ENCODE measurements around the gene PDIA2. TPM values are rescaled to one million over a fixed set of nuclear protein-coding genes. Genes with fewer than 3 reads are reported as not detected.

Gene PDIA2
- total and polyA plus RNA-seq, 2 donors from 2014 or later = not detected

GRCh38 chr16:297832-298231 lies 14.9 kb downstream of the PDIA2 start:
- no peaks in the 10 kb centered on the region for H3K27me3 ChIP-seq (ENCODE audit: control insufficient read depth, insufficient read depth, low read length)
- no peak overlapping the region for H3K4me3 ChIP-seq (ENCODE audit: low read length in 3 of 3)
- intact Hi-C loops (cut with DNase I) = no loop called here
- FAIRE-seq (no peak), DNase-seq (no peak)
- no peak overlapping the region for H3K9ac ChIP-seq (ENCODE audit: low read length in 3 of 3)
- H3K9me3 ChIP-seq (ENCODE audit: control insufficient read depth in 2 of 3, insufficient read depth in 1 of 3, low read length in 3 of 3) = no peaks in the 10 kb centered on the region
- H3K27ac ChIP-seq (ENCODE audit: low read depth in 2 of 2, low read length in 2 of 2) = no peak overlapping the region
- TF ChIP-seq CTCF (IDR thresholded peaks at IDR 0.05; ENCODE audit: borderline replicate concordance, extremely low read depth, insufficient read depth) = no peak
- no peaks in the 10 kb centered on the region for H3K4me1 ChIP-seq (ENCODE audit: control insufficient read depth in 2 of 3, insufficient read depth in 2 of 3, low read depth in 1 of 3, low read length in 3 of 3)
- peaks cover 0 to 2% (median 0%) of the 10 kb centered on the region in 3 donors for H3K36me3 ChIP-seq (ENCODE audit: control insufficient read depth in 2 of 3, insufficient read depth in 3 of 3, low read length in 3 of 3)

- Histone ChIP-seq H3K27ac (ENCODE audit: low read depth in 2 of 2, low read length in 2 of 2) (no peak overlapping the region), H3K4me1 (ENCODE audit: control insufficient read depth in 2 of 3, insufficient read depth in 2 of 3, low read depth in 1 of 3, low read length in 3 of 3) (no peaks in the 10 kb centered on the region), H3K9me3 (ENCODE audit: control insufficient read depth in 2 of 3, insufficient read depth in 1 of 3, low read length in 3 of 3) (no peaks in the 10 kb centered on the region), H3K4me3 (ENCODE audit: low read length in 3 of 3) (no peak overlapping the region), H3K36me3 (ENCODE audit: control insufficient read depth in 2 of 3, insufficient read depth in 3 of 3, low read length in 3 of 3) (peaks cover 0 to 4% (median 2%) of the 10 kb centered on the region in 3 donors), H3K27me3 (ENCODE audit: control insufficient read depth, insufficient read depth, low read length) (no peaks in the 10 kb centered on the region), H3K9ac (ENCODE audit: low read length in 3 of 3) (no peak overlapping the region)
- TF ChIP-seq CTCF (IDR thresholded peaks at IDR 0.05; ENCODE audit: borderline replicate concordance, extremely low read depth, insufficient read depth) = no peak
- intact Hi-C loops (cut with DNase I) = no loop called here
- no peak for FAIRE-seq
- no peak for DNase-seq
Measured at GRCh38 chr16:301235-301634, 18.3 kb downstream of the PDIA2 start.

GRCh38 chr16:301950-302349 lies 19.0 kb downstream of the PDIA2 start:
- H3K27ac ChIP-seq (ENCODE audit: low read depth in 2 of 2, low read length in 2 of 2) = no peak overlapping the region
- no peaks in the 10 kb centered on the region for H3K9me3 ChIP-seq (ENCODE audit: control insufficient read depth in 2 of 3, insufficient read depth in 1 of 3, low read length in 3 of 3)
- no peak overlapping the region for H3K9ac ChIP-seq (ENCODE audit: low read length in 3 of 3)
- FAIRE-seq (no peak), DNase-seq (no peak)
- H3K4me1 ChIP-seq (ENCODE audit: control insufficient read depth in 2 of 3, insufficient read depth in 2 of 3, low read depth in 1 of 3, low read length in 3 of 3) = no peaks in the 10 kb centered on the region
- H3K4me3 ChIP-seq (ENCODE audit: low read length in 3 of 3) = no peak overlapping the region
- H3K36me3 ChIP-seq (ENCODE audit: control insufficient read depth in 2 of 3, insufficient read depth in 3 of 3, low read length in 3 of 3) = peaks cover 0 to 9% (median 2%) of the 10 kb centered on the region in 3 donors
- no peaks in the 10 kb centered on the region for H3K27me3 ChIP-seq (ENCODE audit: control insufficient read depth, insufficient read depth, low read length)
- intact Hi-C loops (cut with DNase I) = no loop called here
- TF ChIP-seq CTCF (IDR thresholded peaks at IDR 0.05; ENCODE audit: borderline replicate concordance, extremely low read depth, insufficient read depth) = no peak

Measured in kidney (tissue), 14 donors.